HG03025 (cell line): ENCODE data around the gene OIT3.
"Not testable (repeated sequence)": the region's sequence is repeated elsewhere in the genome, so short reads cannot be mapped to it uniquely, and the experiment has no call there.

ENCODE experiments used
- ATAC-seq: cut with Tn5 transposase; IDR thresholded peaks from one replicate; pipeline ENCODE4 v1.9.1; 2021; ENCODE audit warnings: mild to moderate bottlenecking, moderate library complexity; ENCODE audit not compliant: unreplicated experiment, low FRiP score

Gene OIT3

GRCh38 chr10:72898616-72899015 lies 5.1 kb downstream of the OIT3 start:
- no peak for ATAC-seq

DNA sequence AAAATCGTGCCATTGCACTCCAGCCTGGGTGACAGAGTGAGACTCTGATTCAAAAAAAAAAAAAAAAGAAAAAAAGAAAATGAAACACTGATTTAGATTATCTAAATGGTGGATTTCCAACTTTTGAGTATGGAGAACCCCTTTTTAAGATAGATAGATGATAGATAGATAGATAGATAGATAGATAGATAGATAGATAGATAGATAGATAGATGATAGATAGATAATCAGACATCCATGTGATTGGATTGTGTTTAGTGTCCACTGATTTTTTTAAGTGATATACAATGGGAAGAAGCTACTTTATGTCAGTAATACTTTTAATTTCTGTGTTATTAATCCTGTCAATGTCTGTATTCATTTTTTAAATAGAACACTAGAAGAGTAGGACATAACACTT lies 6.0 kb downstream of the OIT3 start:
- no peak for ATAC-seq

- not testable (repeated sequence) for ATAC-seq
Observed at GRCh38 chr10:72903941-72904446, 10.5 kb downstream of the OIT3 start.

DNA sequence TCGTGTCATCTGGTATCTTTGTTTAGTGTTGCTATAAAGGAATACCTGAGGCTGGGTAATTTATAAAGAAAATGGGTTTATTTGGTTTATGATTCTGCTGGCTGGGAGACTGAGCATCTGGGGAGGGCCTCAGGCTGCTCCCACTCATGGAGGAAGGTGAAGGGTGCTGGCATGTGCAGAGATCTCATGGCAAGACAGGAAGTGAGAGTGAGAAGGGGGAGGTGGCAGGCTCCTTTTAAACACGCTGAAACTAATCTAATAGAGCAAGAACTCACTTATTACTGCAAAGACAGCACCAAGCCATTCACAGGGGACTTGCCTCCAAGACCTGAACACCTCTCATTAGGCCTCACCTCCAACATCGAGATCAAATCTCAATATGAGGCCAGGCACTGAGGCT lies 11.3 kb downstream of the OIT3 start:
- no peak for ATAC-seq

DNA sequence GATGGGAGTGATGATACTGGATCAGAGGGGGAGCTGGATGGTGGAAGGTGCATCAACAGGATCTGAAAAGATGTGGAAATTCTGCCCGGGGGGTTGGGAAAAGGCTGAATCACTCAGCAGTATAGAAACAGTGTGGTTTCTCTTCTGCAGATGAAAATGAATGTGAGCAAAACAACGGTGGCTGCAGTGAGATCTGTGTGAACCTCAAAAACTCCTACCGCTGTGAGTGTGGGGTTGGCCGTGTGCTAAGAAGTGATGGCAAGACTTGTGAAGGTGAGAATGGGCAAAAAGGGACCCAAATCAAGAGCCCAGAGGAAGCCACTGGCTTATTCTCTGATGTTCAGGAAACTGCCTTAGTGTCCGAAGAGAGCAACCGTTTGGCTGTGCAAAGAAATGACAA lies 12.9 kb downstream of the OIT3 start:
- ATAC-seq, result no peak

DNA sequence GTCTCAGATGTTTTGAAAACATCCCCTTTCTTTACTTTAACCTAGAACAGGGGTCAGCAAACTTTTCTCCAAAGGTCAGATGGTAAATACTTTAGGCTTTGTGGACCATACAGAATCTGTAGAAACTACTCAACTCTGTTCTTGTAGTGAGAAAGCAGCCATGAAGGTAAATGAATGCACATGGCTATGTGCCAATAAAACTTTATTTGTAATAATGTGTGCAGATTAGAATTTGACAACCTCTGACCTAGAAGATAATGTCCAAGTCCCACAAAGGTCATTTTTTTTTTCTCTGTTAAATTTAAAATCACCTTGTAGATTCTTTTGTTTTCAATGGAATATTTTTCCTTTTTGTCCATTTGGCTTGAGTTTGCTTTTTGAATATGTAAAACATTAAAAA lies 17.2 kb downstream of the OIT3 start:
- no peak for ATAC-seq

DNA sequence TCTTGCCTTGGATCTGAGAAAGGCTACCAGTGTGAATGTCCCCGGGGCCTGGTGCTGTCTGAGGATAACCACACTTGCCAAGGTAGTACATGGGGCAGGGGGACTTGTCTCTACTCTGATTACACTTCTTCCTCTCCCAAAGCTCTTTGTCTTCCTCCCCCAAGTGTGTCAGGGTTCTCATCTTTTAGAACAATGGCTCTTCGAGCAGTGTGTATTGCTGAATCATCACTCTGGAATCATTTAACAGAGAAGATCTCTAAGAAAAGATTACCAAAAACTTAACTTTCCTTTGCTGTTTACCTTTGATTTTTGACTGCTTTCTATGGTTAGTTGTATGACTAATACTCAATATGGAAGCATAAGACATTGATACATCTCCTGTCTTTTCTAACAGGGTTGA lies 18.2 kb downstream of the OIT3 start:
- ATAC-seq, result no peak

DNA sequence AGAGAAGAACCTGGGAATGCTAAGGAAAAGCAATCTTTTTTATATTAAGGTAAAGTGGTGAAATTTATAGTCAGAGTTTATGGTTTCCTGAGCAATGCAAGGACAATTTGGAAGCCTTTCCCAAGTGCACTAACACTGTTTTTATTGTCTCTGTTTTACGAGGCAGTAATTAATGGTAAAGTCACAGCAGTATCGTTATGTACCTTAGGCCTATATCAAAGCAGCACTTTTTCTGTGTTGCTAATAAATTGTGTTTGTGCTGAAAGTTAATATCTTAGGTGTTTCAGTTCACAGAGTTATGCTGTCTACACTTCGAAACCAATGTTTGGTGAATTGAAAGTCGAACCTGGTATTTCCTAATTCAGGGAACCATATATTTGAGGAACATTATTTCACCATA lies 19.2 kb downstream of the OIT3 start:
- no peak for ATAC-seq

DNA sequence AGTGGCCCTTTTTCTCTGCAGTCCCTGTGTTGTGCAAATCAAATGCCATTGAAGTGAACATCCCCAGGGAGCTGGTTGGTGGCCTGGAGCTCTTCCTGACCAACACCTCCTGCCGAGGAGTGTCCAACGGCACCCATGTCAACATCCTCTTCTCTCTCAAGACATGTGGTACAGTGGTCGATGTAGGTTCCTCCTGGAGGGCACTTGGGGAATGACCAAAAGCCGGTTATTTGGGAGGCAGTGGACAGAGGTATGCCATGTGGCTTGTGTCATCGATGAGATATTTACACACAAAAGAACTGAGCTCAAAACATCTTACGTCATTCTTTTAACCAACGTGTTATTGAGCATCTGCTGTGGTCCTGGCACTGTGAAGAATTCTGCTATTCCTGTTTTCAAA lies 19.7 kb downstream of the OIT3 start:
- no peak for ATAC-seq

GRCh38 chr10:72917201-72917600 lies 23.7 kb downstream of the OIT3 start:
- ATAC-seq, result not testable (repeated sequence)

- not testable (repeated sequence) for ATAC-seq
Observed at GRCh38 chr10:72917803-72918332, 24.3 kb downstream of the OIT3 start.

DNA sequence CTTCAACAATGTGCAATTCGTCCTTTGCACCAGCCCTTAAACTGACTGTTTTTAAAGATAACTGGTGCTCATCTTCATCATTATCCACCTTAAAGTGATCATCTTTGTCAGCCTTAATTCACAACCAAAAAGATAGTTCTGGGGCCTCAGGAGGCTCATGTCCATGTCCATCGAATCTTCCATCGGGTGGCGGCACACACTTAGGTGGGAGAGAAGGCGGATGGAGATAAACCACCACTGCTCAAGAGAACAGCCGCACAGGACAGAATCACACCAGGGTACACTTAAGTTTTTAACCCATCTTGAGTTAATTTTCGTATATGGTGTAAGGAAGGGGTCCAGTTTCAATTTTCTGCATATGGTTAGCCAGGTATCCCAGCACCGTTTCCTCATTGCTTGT lies 24.8 kb downstream of the OIT3 start:
- ATAC-seq, result no peak

GRCh38 chr10:72921147-72921683 lies 27.7 kb downstream of the OIT3 start:
- not testable (repeated sequence) for ATAC-seq

DNA sequence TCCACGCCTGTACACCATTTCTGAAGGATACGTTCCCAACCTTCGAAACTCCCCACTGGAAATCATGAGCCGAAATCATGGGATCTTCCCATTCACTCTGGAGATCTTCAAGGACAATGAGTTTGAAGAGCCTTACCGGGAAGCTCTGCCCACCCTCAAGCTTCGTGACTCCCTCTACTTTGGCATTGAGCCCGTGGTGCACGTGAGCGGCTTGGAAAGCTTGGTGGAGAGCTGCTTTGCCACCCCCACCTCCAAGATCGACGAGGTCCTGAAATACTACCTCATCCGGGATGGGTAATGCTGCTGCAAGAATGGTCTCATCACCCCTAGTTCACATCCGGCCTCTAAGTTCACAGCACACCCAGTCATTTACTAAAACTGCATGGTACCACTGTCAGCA lies 30.8 kb downstream of the OIT3 start:
- no peak for ATAC-seq

DNA sequence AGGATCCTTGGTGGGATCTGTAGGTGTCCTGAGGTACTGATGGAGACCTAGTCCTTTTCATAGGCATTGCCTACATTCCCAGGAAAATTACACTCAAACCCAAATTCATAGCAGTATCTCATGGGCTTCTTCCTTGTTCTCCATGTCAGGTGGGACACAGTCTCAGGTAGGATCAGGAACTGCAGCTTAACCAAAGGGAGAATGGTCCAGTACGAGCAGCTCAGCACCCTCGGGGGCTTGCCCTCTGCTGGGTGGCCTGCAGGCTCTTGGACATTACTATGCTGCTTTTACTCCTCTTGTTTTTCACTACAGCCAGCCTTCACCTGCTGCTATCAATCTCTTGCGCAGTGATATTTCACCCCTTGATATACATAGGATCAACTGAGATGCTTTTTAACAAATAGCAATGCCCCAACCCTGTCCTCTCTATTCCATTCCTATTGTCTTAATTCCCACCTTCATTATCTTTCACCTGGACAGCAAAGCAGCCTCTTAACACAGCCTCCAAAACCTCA lies 32.5 kb downstream of the OIT3 start:
- no peak for ATAC-seq

DNA sequence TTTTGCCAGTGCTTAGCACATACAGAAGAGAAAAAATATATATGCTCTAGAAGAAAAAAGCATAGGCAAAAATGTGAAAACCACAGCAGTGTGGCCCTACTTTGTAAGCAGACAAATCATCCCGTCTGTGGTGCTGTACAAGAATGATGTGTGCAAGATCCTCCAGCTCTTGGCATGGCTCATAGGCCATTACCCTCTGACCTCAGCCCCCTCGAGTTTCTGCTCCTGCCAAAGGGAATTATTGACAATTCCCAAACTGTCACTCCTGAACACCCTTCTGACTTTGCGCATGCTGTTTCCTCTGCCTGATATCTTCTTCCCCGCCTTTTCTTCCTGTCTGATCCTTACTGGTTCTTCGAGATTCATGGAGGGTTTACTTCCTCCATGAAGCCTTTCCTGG lies 33.9 kb downstream of the OIT3 start:
- ATAC-seq, result no peak

GRCh38 chr10:72928798-72929197 lies 35.3 kb downstream of the OIT3 start:
- no peak for ATAC-seq

DNA sequence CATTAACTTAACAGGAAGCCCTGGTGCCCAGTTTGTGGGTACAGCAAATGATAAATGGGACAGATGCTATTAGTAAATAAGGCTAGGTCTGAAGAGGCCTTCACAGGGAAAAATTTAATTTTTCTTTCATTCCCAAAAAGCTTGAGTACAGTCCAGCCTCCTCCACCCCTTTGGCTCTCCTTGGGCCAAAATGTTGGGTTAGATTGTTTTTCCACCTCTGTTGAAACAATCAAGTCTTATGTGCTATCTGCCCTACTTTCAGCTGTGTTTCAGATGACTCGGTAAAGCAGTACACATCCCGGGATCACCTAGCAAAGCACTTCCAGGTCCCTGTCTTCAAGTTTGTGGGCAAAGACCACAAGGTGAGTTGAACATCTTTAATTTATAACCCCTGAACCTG lies 36.7 kb downstream of the OIT3 start:
- ATAC-seq, result no peak

- ATAC-seq, result no peak
Observed at GRCh38 chr10:72932259-72933015, 38.9 kb downstream of the OIT3 start.

- no peak for ATAC-seq
Observed at GRCh38 chr10:72935361-72935760, 41.8 kb downstream of the OIT3 start.

DNA sequence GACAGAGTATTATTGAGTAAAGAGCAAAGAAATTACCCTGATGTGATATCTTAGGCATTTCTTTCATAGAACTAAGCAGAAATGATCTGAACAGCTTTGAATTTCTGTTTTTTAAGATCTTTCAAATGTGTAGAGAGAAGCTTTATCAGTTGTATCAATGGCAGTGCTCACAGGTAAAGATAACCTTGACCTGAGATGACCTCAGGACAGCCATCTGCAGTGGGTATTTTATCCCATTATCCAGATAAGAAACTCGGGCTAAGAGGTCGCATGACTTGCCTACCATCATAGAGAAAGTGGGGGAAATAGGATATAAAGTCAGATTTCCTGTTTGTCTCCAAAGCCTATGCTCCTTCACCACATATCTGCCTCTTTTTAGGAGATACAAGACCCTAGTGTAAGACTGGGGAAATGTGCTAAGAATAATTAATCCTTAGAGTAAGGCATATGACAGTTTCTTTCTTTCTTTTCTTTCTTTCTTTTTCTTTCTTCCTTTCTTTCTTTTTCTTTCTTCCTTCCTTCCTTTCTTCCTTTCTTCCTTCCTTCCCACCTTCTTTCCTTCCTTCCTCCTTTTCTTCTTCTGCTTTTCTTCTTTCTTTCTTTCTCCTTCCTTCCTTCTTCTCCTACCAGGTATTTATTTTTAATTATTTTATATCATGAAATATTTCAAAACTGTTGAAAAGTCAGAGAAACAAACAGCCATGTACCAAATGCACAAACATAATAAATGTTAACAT lies 50.1 kb downstream of the OIT3 start:
- no peak for ATAC-seq
